ENCODE measurements around the gene SMYD3. TPM values are rescaled to one million over a fixed set of nuclear protein-coding genes. Genes with fewer than 3 reads are reported as not detected.

The SMYD3 gene
- total RNA-seq, 1 donor from 2014 or later, result 20.8 TPM

GRCh38 chr1:246121533-246121932, 385.5 kb downstream of the SMYD3 start:
- ATAC-seq (ENCODE audit: low read depth) (no peak), DNase-seq (no peak)
- no peak for TF ChIP-seq CTCF (IDR thresholded peaks at IDR 0.05)
- H3K27me3 Mint-ChIP-seq, result no peaks in the 10 kb centered on the region
- intact Hi-C loops (cut with micrococcal nuclease), result no loop called here
- CTCF ChIA-PET, result no interaction called here
- H3K4me1 Mint-ChIP-seq, result peaks cover 12% of the 10 kb centered on the region
- no peaks in the 10 kb centered on the region for H3K9me3 Mint-ChIP-seq
- no peaks in the 10 kb centered on the region for H3K36me3 Mint-ChIP-seq (ENCODE audit: low read depth)
- H3K4me3 Mint-ChIP-seq, result no peak overlapping the region
- H3K27ac Mint-ChIP-seq, result no peak overlapping the region
- POLR2A ChIA-PET, result no interaction called here

- peak; percentile 89 for ATAC-seq (ENCODE audit: low read depth)
- POLR2A ChIA-PET, result interaction anchor here (0.8 kb wide), 1 partner anchor 162 kb away, joined by 5 read pairs; no protein-coding TSS in a partner anchor
- no peak for DNase-seq
These were observed 389.9 kb downstream of the SMYD3 start for GRCh38 chr1:246117066-246117791.

GRCh38 chr1:246114369-246114768, 392.7 kb downstream of the SMYD3 start:
- no peaks in the 10 kb centered on the region for H3K27me3 Mint-ChIP-seq
- ChIA-PET CTCF (no interaction called here), POLR2A (no interaction called here)
- no peak overlapping the region for H3K4me3 Mint-ChIP-seq
- ATAC-seq (ENCODE audit: low read depth) (no peak), DNase-seq (no peak)
- no peaks in the 10 kb centered on the region for H3K9me3 Mint-ChIP-seq
- no peak for TF ChIP-seq CTCF (IDR thresholded peaks at IDR 0.05)
- intact Hi-C loops (cut with micrococcal nuclease), result loop anchor here (10.0 kb wide), 1 partner anchor 340 kb away; no protein-coding TSS in a partner anchor
- no peak overlapping the region for H3K27ac Mint-ChIP-seq
- peaks cover 32% of the 10 kb centered on the region for H3K4me1 Mint-ChIP-seq
- H3K36me3 Mint-ChIP-seq (ENCODE audit: low read depth), result peaks cover 21% of the 10 kb centered on the region

More at GRCh38 chr1:246117066-246117791, 389.9 kb downstream of the SMYD3 start:
- intact Hi-C loops (cut with micrococcal nuclease), result loop anchor here (1.0 to 10.0 kb wide), 4 partner anchors 105 to 1040 kb away; no protein-coding TSS in a partner anchor
- Mint-ChIP-seq H3K27ac (peak overlapping the region; percentile 35), H3K27me3 (no peaks in the 10 kb centered on the region), H3K36me3 (ENCODE audit: low read depth) (peaks cover 7% of the 10 kb centered on the region), H3K9me3 (no peaks in the 10 kb centered on the region), H3K4me1 (peaks cover 32% of the 10 kb centered on the region), H3K4me3 (peak overlapping the region; percentile 38)
- CTCF ChIA-PET, result interaction anchor here (0.9 kb wide), 1 partner anchor 964 kb away, joined by 3 read pairs; no protein-coding TSS in a partner anchor
- TF ChIP-seq CTCF (IDR thresholded peaks at IDR 0.05), result no peak

GRCh38 chr1:246113555-246114095, 393.5 kb downstream of the SMYD3 start:
- POLR2A ChIA-PET, result no interaction called here
- ATAC-seq (ENCODE audit: low read depth) (no peak), DNase-seq (no peak)
- CTCF ChIA-PET, result no interaction called here
- no peak for TF ChIP-seq CTCF (IDR thresholded peaks at IDR 0.05)
- Mint-ChIP-seq H3K9me3 (no peaks in the 10 kb centered on the region), H3K36me3 (ENCODE audit: low read depth) (peaks cover 21% of the 10 kb centered on the region), H3K4me1 (peaks cover 32% of the 10 kb centered on the region), H3K27me3 (no peaks in the 10 kb centered on the region), H3K27ac (no peak overlapping the region), H3K4me3 (no peak overlapping the region)
- intact Hi-C loops (cut with micrococcal nuclease), result loop anchor here (10.0 kb wide), 1 partner anchor 341 kb away; no protein-coding TSS in a partner anchor

- CTCF ChIA-PET, result no interaction called here
- no peak for ATAC-seq (ENCODE audit: low read depth)
- Mint-ChIP-seq H3K9me3 (no peaks in the 10 kb centered on the region), H3K4me1 (peaks cover 20% of the 10 kb centered on the region), H3K27me3 (no peaks in the 10 kb centered on the region), H3K36me3 (ENCODE audit: low read depth) (peaks cover 21% of the 10 kb centered on the region), H3K4me3 (no peak overlapping the region), H3K27ac (no peak overlapping the region)
- POLR2A ChIA-PET, result no interaction called here
- TF ChIP-seq CTCF (IDR thresholded peaks at IDR 0.05), result no peak
- intact Hi-C loops (cut with micrococcal nuclease), result loop anchor here (10.0 kb wide), 1 partner anchor 343 kb away; no protein-coding TSS in a partner anchor
- no peak for DNase-seq
These were observed 395.5 kb downstream of the SMYD3 start for GRCh38 chr1:246111570-246111969.
